ENCODE results near the gene CLVS2. TPM values are rescaled to one million over a fixed set of nuclear protein-coding genes. Genes with fewer than 3 reads are reported as not detected.

Gene CLVS2
- total and polyA plus RNA-seq, 2 of the 4 experiments (the other 2 are of a cell fraction), result 0.02 TPM; not detected in 1

GRCh38 chr6:122994256-122994655 is 1.8 kb upstream of the CLVS2 start:
- no TSS peak for BruUV-seq (replicated peaks)
- ATAC-seq (ENCODE audit: low read depth) (no peak), DNase-seq (no peak)
- no peaks in the 10 kb centered on the region; the same call in 1 of the 2 replicates for H3K9me3 ChIP-seq (ENCODE audit: control insufficient read depth, insufficient read depth, low read length)
- no peak overlapping the region for H2AFZ ChIP-seq (replicated peaks; ENCODE audit: low read length, poor library complexity)
- in situ Hi-C loops (cut with MboI; ENCODE audit: low sequenced_read_pairs) (no loop called here), dilution Hi-C loops (cut with HindIII; ENCODE audit: low sequenced_read_pairs, unreplicated experiment) (no loop called here), intact Hi-C loops (cut with micrococcal nuclease) (no loop called here)
- no peak overlapping the region for H3K4me2 ChIP-seq (ENCODE audit: low read depth, low read length)
- no peak overlapping the region for H3K23ac ChIP-seq (ENCODE audit: low read depth, low read length)
- no peak overlapping the region for H2BK15ac ChIP-seq (ENCODE audit: low read depth, low read length)
- TF ChIP-seq SMC3 (IDR thresholded peaks at IDR 0.05; ENCODE audit: low read depth, low read length) (no peak), FOS (IDR thresholded peaks at IDR 0.05; ENCODE audit: low read depth, low read length) (no peak), RCOR1 (IDR thresholded peaks at IDR 0.05; ENCODE audit: insufficient replicate concordance, low read length) (no peak), MAFK (IDR thresholded peaks at IDR 0.05; ENCODE audit: low read depth, low read length) (no peak)
- no peak overlapping the region for H2BK120ac ChIP-seq (ENCODE audit: low read depth, low read length)
- POLR2A ChIA-PET (ENCODE audit: unreplicated experiment), result no interaction called here
- H3K4me1 ChIP-seq (ENCODE audit: control insufficient read depth, insufficient read depth, low read length), result no peaks in the 10 kb centered on the region
- H4K5ac ChIP-seq (ENCODE audit: low read depth, low read length), result no peak overlapping the region
- peaks cover 2% of the 10 kb centered on the region; the same call in 1 of the 2 replicates for H3K27me3 ChIP-seq (ENCODE audit: control insufficient read depth, insufficient read depth, low read length)
- no CpG with 5 or more reads among the region's 3 CpGs for WGBS, 2 experiments (ENCODE audit: extremely low coverage in 2 of 2, insufficient read length in 1 of 2)
- H2BK5ac ChIP-seq (ENCODE audit: low read depth, low read length, poor library complexity, severe bottlenecking), result no peak overlapping the region
- H3K79me1 ChIP-seq (ENCODE audit: low read depth in 1 of 2, low read length in 2 of 2), result no peaks in the 10 kb centered on the region
- H3K18ac ChIP-seq (ENCODE audit: low read depth, low read length), result no peak overlapping the region
- no peak overlapping the region for H3K14ac ChIP-seq (replicated peaks; ENCODE audit: low read depth, low read length)
- CTCF ChIA-PET, result no interaction called here
- H3K9me1 ChIP-seq (ENCODE audit: insufficient read depth, low read length), result no peaks in the 10 kb centered on the region
- no peak overlapping the region for H2BK20ac ChIP-seq (ENCODE audit: low read depth, low read length)
- no peak overlapping the region for H3K4ac ChIP-seq (ENCODE audit: low read depth, low read length)
- no peak overlapping the region for H4K91ac ChIP-seq (ENCODE audit: insufficient read depth, low read depth, low read length)
- no peak overlapping the region for H4K8ac ChIP-seq (ENCODE audit: low read depth in 2 of 2, low read length in 2 of 2)
- H3K9ac ChIP-seq (ENCODE audit: low read depth, low read length), result no peak overlapping the region
- no peaks in the 10 kb centered on the region for H3K36me3 ChIP-seq (ENCODE audit: control insufficient read depth, insufficient read depth, low read length)
- no peak overlapping the region for H3K4me3 ChIP-seq (ENCODE audit: insufficient read depth, low read depth, low read length)
- no peak overlapping the region for H3K27ac ChIP-seq (ENCODE audit: insufficient read depth, low read length)
- no peak overlapping the region for H3K56ac ChIP-seq (ENCODE audit: extremely low read depth, insufficient read depth, low read length)
- H2AK5ac ChIP-seq (ENCODE audit: low read depth, low read length), result no peak overlapping the region
- no peaks in the 10 kb centered on the region for H4K20me1 ChIP-seq (ENCODE audit: insufficient read depth, low read length)
- H2AK9ac ChIP-seq (replicated peaks; ENCODE audit: low read depth, low read length, poor library complexity), result no peak overlapping the region
